Effector memory CD4-positive, alpha-beta T cell (primary cell): ENCODE data around the gene ALOX15B.

Experiments
- DNase-seq, 3 donors: peaks; one replicate each; pipeline ENCODE4 v3.0.0-alpha.2; 2020
- H3K27ac ChIP-seq: 2 replicates; pipeline ENCODE4 v1.7.0; 2013; ENCODE audit warnings: mild to moderate bottlenecking, low read length, moderate library complexity; ENCODE audit not compliant: insufficient read depth, poor library complexity, severe bottlenecking
- H3K27me3 ChIP-seq: replicated peaks from 2 replicates; pipeline ENCODE4 v1.7.0; 2013; ENCODE audit warnings: mild to moderate bottlenecking, low read length; ENCODE audit not compliant: insufficient read depth, control insufficient read depth, poor library complexity, severe bottlenecking
- H3K36me3 ChIP-seq: 2 replicates; pipeline ENCODE4 v1.7.0; 2013; ENCODE audit warnings: mild to moderate bottlenecking, low read length, moderate library complexity; ENCODE audit not compliant: control insufficient read depth, insufficient read depth
- H3K4me1 ChIP-seq: 2 replicates; pipeline ENCODE4 v1.7.0; 2013; ENCODE audit warnings: low read length, mild to moderate bottlenecking; ENCODE audit not compliant: control insufficient read depth, insufficient read depth, poor library complexity, severe bottlenecking
- H3K4me3 ChIP-seq: 2 replicates; pipeline ENCODE4 v1.7.0; 2013; ENCODE audit warnings: low read length, low read depth, mild to moderate bottlenecking; ENCODE audit not compliant: insufficient read depth, poor library complexity, severe bottlenecking
- H3K9me3 ChIP-seq: 2 replicates; pipeline ENCODE4 v1.7.0; 2013; ENCODE audit warnings: mild to moderate bottlenecking, low read length, moderate library complexity; ENCODE audit not compliant: control insufficient read depth
- total RNA-seq, 3 donors: gene quantifications; one replicate each; lab custom pipeline; 2026; lab: John Stamatoyannopoulos, UW

Gene ALOX15B
- total RNA-seq = 0 reads per million in 3 donors

- H3K27ac ChIP-seq = no peak within 1 kb of the TSS
- no peaks in the 10 kb centered on the region for H3K9me3 ChIP-seq
- no peak within 1 kb of the TSS for H3K4me3 ChIP-seq
- H3K27me3 ChIP-seq = peaks cover 14% of the 10 kb centered on the region
- no peaks in the 10 kb centered on the region for H3K4me1 ChIP-seq
- no peak for DNase-seq
- no peaks in the 10 kb centered on the region for H3K36me3 ChIP-seq
Observed at GRCh38 chr17:8038954-8039610, at the start of gene ALOX15B. TSS of gene ALOX15B (plus strand) at chr17:8039059. CDS start at chr17:8039156, 97 bp downstream.

GRCh38 chr17:7989781-7990655, 48.8 kb upstream of the ALOX15B start:
- DNase-seq = peak; percentile 77 to 85 (median 79)
- no peaks in the 10 kb centered on the region for H3K36me3 ChIP-seq
- peak overlapping the region; percentile 42 for H3K27ac ChIP-seq
- no peaks in the 10 kb centered on the region for H3K27me3 ChIP-seq
- no peaks in the 10 kb centered on the region for H3K9me3 ChIP-seq
- peaks cover 7% of the 10 kb centered on the region for H3K4me1 ChIP-seq
- peak overlapping the region; percentile 53 for H3K4me3 ChIP-seq

- no peak overlapping the region for H3K27ac ChIP-seq
- peaks cover 7% of the 10 kb centered on the region for H3K4me1 ChIP-seq
- no peaks in the 10 kb centered on the region for H3K9me3 ChIP-seq
- H3K36me3 ChIP-seq = no peaks in the 10 kb centered on the region
- no peak overlapping the region for H3K4me3 ChIP-seq
- H3K27me3 ChIP-seq = no peaks in the 10 kb centered on the region
- DNase-seq = no peak
Observed at GRCh38 chr17:7992516-7992915, 46.3 kb upstream of the ALOX15B start.

DNA sequence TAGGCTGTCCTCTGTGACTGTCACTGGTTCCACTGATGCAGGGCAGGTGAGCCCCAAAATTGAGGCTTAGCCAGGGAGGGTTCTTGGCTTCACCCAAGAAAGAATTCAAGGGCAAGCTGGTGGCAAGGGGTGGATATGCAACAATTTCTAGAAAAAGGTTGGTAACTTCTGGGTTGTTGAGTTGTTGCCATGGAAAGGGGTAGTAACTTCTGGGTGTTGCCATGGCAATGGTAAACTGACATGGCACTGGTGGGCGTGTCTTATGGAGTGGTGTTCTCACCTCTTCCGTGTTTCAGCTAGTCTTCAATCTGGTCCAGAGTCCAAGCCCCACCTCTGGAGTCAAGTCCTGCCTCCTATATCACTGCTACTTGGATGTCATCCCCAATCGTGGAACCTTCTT, 45.9 kb upstream of the ALOX15B start:
- no peak overlapping the region for H3K4me3 ChIP-seq
- no peak overlapping the region for H3K27ac ChIP-seq
- no peaks in the 10 kb centered on the region for H3K27me3 ChIP-seq
- H3K9me3 ChIP-seq = no peaks in the 10 kb centered on the region
- H3K4me1 ChIP-seq = peaks cover 7% of the 10 kb centered on the region
- DNase-seq = no peak
- H3K36me3 ChIP-seq = no peaks in the 10 kb centered on the region

DNA sequence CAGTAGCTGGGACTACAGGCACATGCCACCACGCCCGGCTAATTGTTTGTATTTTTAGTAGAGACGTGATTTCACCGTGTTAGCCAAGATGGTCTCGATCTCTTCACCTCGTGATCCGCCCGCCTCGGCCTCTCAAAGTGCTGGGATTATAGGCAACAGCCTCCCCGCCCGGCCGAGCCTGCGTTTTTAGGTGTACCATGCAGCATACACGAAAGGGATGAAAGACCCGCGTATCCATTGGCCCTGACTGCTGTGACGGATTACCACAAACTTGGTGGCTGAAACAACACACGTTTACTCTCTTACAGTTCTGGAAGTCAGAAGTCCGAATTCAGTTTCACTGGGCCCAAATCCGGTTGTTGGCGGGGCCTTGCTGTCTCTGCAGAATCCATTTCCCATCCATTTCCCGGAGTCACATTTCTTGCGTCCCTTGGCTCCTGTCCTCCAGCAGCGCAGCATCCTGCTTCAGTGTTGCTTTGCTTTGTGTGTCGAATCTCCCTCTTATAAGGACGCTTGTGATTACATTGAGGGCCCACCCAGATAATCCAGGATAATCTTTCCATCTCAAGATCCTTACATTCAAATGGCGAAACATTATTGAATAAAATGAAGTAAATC, 44.8 kb upstream of the ALOX15B start:
- Histone ChIP-seq H3K4me3 (no peak overlapping the region), H3K36me3 (no peaks in the 10 kb centered on the region), H3K27ac (no peak overlapping the region), H3K9me3 (no peaks in the 10 kb centered on the region), H3K27me3 (no peaks in the 10 kb centered on the region), H3K4me1 (peaks cover 7% of the 10 kb centered on the region)
- DNase-seq = no peak

DNA sequence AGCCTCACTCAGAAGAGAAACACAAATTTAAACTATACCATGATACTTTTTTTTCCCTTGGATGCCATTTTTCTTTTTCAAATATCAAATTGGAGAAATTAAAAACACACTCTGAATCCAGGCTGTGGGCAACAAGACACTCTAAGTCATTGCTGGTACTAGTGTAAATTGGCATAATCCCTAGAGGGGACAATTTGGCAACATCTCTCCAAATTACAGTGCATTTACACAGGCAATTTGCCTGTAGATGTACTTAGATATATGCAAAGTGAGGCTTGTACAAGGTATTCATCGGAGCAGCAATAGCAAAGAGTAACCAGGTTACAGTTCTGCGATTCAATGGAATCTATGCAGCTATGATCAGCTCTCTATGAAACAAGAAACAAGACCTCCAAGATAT, 43.1 kb upstream of the ALOX15B start:
- Histone ChIP-seq H3K36me3 (no peaks in the 10 kb centered on the region), H3K27ac (no peak overlapping the region), H3K4me1 (no peaks in the 10 kb centered on the region), H3K4me3 (no peak overlapping the region), H3K9me3 (no peaks in the 10 kb centered on the region), H3K27me3 (peaks cover 3% of the 10 kb centered on the region)
- DNase-seq = no peak

DNA sequence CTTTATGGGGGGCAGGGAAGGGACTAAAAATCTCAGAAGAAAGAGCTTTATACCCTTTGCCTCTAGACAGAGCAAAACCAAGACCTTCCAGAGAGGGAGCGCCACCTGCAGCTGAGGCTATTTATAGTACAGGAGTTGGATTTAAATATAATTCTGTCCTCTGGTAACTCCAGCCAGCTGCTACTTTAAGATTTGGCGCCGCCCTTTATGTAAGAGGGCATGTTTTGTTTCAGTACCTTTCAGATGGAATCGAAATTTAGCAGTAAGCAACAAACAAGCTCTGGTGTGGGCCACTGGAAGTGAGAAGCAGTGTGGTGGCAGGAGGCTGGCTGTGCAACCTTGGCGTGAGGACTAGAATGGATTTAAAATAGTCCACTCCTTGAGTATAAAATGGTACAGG, 41.7 kb upstream of the ALOX15B start:
- no peak overlapping the region for H3K27ac ChIP-seq
- H3K9me3 ChIP-seq = no peaks in the 10 kb centered on the region
- H3K36me3 ChIP-seq = no peaks in the 10 kb centered on the region
- peaks cover 4% of the 10 kb centered on the region for H3K4me1 ChIP-seq
- no peak for DNase-seq
- H3K4me3 ChIP-seq = no peak overlapping the region
- H3K27me3 ChIP-seq = peaks cover 7% of the 10 kb centered on the region

DNA sequence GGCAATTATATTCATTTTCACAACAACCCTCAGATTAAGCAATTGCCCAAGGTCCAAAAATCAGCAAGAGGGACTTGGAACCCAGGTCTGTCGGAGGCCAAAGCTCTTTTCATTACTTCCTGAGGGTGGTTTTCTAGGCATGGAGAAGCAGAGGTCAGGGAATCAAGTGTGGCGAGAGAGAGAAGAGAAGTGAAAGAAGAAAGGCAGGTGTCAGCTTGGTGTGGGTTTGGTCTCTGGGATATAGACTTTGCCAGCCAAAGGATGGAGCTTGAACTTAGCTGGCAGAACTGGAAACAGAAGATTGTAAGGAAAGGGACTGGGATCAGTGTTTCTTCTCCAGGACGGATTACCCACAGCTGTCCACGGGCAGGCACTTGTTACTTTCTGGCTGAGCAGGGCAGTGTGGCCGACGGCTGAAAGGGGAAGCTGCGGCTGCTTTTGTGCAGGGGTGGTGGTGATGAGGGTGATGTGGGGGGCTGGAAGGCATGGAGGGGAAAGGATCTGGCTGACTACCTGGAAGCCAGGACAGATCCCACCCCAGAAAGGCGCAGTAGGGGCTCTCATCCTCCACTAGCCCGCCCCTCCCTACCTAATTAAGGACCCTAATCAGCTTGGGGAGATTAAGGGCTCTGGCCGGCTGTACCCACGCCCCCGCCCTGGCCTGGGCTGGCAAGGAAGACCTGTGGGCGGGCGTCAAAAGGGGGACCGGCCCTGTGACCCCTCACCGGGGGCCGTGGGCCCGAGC, 36.7 kb upstream of the ALOX15B start, which contains the start of gene GUCY2D:
Gene GUCY2D (plus strand): TSS at position 640 of the 745 bp plus-strand sequence. CDS start 433 bp downstream, outside the sequence.
- peaks cover 12% of the 10 kb centered on the region for H3K4me1 ChIP-seq
- H3K36me3 ChIP-seq = no peaks in the 10 kb centered on the region
- DNase-seq = no peak
- no peak within 1 kb of the TSS for H3K27ac ChIP-seq
- H3K27me3 ChIP-seq = peaks cover 22% of the 10 kb centered on the region
- H3K4me3 ChIP-seq = peak within 1 kb of the TSS; percentile 35
- H3K9me3 ChIP-seq = no peaks in the 10 kb centered on the region

DNA sequence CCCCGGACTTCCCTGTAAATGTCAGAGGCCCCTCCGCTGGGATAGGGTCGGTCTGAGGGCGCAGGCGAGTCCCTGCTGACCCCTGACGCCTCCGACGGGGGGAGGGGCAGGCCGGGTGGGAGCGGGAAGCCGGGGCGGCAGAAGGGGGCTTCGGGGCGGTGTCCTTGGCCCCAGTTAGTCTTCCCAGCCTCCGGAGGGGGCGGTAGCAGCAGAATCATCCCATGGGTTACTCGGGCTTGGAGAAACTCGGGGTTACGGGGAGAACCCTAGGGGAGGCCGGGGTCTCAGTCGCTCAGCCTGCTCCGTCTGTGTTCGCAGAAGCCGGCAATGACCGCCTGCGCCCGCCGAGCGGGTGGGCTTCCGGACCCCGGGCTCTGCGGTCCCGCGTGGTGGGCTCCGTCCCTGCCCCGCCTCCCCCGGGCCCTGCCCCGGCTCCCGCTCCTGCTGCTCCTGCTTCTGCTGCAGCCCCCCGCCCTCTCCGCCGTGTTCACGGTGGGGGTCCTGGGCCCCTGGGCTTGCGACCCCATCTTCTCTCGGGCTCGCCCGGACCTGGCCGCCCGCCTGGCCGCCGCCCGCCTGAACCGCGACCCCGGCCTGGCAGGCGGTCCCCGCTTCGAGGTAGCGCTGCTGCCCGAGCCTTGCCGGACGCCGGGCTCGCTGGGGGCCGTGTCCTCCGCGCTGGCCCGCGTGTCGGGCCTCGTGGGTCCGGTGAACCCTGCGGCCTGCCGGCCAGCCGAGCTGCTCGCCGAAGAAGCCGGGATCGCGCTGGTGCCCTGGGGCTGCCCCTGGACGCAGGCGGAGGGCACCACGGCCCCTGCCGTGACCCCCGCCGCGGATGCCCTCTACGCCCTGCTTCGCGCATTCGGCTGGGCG, 35.9 kb upstream of the ALOX15B start:
- Histone ChIP-seq H3K27me3 (peaks cover 22% of the 10 kb centered on the region), H3K27ac (no peak overlapping the region), H3K4me3 (peak overlapping the region; percentile 35)

More for the DNA sequence above, 35.9 kb upstream of the ALOX15B start:
- Histone ChIP-seq H3K36me3 (no peaks in the 10 kb centered on the region), H3K9me3 (no peaks in the 10 kb centered on the region), H3K4me1 (peaks cover 12% of the 10 kb centered on the region)
- DNase-seq = no peak
